WERI-Rb-1 (cell line): ENCODE results near the gene IGSF9B.

ENCODE experiments used
- DNase-seq: peaks from one replicate; pipeline ENCODE4 v3.0.0-alpha.2; 2020
- H3K27ac ChIP-seq: fragments of 250-450 bp; sonication (Bioruptor Pico); 2 replicates; pipeline ENCODE4 v1.5.1; 2020; ENCODE audit warnings: mild to moderate bottlenecking, moderate library complexity
- H3K27me3 ChIP-seq: fragments of 250-450 bp; sonication (Bioruptor Pico); 2 replicates; pipeline ENCODE4 v1.5.1; 2021; ENCODE audit warnings: mild to moderate bottlenecking, low read depth, moderate library complexity; ENCODE audit not compliant: insufficient read depth, severe bottlenecking
- H3K36me3 ChIP-seq: fragments of 250-450 bp; sonication (Bioruptor Pico); 2 replicates; pipeline ENCODE4 v1.5.1; 2020; ENCODE audit warnings: mild to moderate bottlenecking, moderate library complexity
- H3K4me3 ChIP-seq: 2 replicates; pipeline ENCODE4 v1.5.1; 2011; ENCODE audit warnings: low read depth, mild to moderate bottlenecking, control low read depth, low read length
- H3K9me3 ChIP-seq: fragments of 250-450 bp; sonication (Bioruptor Pico); 2 replicates; pipeline ENCODE4 v1.5.1; 2021; ENCODE audit warnings: mild to moderate bottlenecking, moderate library complexity; ENCODE audit not compliant: severe bottlenecking
- TF ChIP-seq, protein P1 (sequence below): IDR thresholded peaks from 2 replicates; pipeline ENCODE4 v1.5.1; 2011; ENCODE audit warnings: low read depth, mild to moderate bottlenecking, control low read depth, inconsistent platforms, low read length

Gene IGSF9B

GRCh38 chr11:133907216-133907615 lies 49.6 kb downstream of the IGSF9B start:
- TF ChIP-seq, protein P1, sequence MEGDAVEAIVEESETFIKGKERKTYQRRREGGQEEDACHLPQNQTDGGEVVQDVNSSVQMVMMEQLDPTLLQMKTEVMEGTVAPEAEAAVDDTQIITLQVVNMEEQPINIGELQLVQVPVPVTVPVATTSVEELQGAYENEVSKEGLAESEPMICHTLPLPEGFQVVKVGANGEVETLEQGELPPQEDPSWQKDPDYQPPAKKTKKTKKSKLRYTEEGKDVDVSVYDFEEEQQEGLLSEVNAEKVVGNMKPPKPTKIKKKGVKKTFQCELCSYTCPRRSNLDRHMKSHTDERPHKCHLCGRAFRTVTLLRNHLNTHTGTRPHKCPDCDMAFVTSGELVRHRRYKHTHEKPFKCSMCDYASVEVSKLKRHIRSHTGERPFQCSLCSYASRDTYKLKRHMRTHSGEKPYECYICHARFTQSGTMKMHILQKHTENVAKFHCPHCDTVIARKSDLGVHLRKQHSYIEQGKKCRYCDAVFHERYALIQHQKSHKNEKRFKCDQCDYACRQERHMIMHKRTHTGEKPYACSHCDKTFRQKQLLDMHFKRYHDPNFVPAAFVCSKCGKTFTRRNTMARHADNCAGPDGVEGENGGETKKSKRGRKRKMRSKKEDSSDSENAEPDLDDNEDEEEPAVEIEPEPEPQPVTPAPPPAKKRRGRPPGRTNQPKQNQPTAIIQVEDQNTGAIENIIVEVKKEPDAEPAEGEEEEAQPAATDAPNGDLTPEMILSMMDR = no peak
- peaks cover 62% of the 10 kb centered on the region for H3K36me3 ChIP-seq

DNA sequence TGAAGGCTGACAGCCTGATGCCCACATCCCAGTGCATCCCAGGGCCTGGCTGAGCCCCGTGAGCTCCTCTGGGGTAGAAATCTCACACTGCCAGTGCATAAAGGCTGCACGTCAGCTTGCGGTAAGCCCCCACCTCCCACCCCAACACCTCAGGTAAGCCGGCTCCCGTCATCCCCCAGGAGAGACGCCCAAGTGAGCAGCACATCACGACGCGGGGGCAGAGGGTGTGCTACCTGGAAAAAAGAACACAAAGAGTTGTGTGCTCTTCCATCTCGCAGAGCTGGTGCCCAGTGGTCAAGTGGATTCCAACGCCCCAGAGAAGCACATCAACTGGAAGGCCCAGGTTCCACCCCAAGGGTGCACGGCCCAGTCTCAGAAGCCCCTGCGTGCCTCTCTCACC lies 50.0 kb downstream of the IGSF9B start:
- H3K27ac ChIP-seq = no peak overlapping the region
- H3K9me3 ChIP-seq = no peaks in the 10 kb centered on the region
- TF ChIP-seq, protein P1 = no peak
- H3K4me3 ChIP-seq = no peak overlapping the region
- no peaks in the 10 kb centered on the region for H3K27me3 ChIP-seq
- H3K36me3 ChIP-seq = peaks cover 60% of the 10 kb centered on the region
- no peak for DNase-seq

More at GRCh38 chr11:133907216-133907615, 49.6 kb downstream of the IGSF9B start:
- no peak overlapping the region for H3K27ac ChIP-seq
- no peak for DNase-seq
- H3K27me3 ChIP-seq = no peaks in the 10 kb centered on the region
- H3K9me3 ChIP-seq = no peaks in the 10 kb centered on the region
- no peak overlapping the region for H3K4me3 ChIP-seq

DNA sequence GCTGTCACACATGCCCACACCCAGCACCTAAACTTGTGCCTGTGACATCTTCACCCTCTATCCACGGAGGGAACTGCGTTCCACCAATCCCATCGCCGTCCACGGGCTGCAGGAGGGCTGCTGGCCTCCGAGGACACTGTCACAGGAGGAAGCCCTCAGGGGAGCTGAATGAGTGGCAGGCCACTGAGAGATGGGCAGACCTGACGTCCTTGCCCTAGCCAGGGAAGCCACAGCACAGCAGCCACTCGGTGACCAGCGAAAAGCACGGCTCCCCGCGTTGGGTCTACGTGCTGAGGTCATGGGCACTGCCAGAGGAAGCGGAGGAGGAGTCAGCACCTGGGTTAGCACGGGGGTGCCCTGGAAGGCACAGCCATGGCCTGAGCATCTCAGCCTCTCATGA lies 50.5 kb downstream of the IGSF9B start:
- H3K9me3 ChIP-seq = no peaks in the 10 kb centered on the region
- no peak overlapping the region for H3K27ac ChIP-seq
- no peak for DNase-seq
- TF ChIP-seq, protein P1 = no peak
- peaks cover 60% of the 10 kb centered on the region for H3K36me3 ChIP-seq
- no peak overlapping the region for H3K4me3 ChIP-seq
- no peaks in the 10 kb centered on the region for H3K27me3 ChIP-seq

GRCh38 chr11:133905677-133906156 lies 51.1 kb downstream of the IGSF9B start:
- Histone ChIP-seq H3K27me3 (no peaks in the 10 kb centered on the region), H3K36me3 (peaks cover 65% of the 10 kb centered on the region), H3K4me3 (no peak overlapping the region), H3K27ac (no peak overlapping the region), H3K9me3 (no peaks in the 10 kb centered on the region)
- TF ChIP-seq, protein P1 = no peak
- DNase-seq = no peak

DNA sequence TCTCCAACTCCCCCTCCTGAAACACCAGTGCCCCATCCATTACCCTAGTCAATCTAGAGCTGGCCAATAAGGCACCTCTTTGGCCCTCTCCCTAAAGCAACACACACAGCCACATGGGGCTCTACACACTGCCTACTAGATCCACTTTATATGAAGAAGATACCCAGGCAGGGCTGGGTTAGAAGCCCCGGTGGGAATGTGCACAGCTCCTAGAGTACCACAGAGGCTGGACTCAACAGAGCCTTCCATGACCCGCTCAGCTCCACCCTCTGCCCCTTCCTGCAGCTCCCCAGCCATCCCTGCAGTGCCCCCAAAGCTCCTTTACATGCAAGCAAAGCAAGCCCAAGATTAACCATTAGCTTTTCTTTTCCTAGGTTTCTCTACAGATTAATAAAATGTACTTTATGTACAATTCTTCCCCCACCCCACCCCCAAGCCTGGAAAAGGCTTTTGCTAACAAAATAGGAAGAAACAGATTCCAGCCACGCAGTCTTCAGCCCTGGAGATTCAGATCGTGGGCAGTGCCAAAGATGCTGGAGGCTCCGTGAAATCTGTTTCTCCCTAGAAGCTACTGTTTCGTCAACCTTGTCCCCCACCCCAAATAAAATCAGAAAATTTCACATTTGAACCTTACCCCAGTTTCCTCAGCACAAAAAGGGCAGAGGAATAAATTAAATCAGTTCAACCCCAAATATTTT lies 51.8 kb downstream of the IGSF9B start:
- TF ChIP-seq, protein P1 = no peak
- DNase-seq = no peak
- H3K27me3 ChIP-seq = no peaks in the 10 kb centered on the region
- H3K4me3 ChIP-seq = no peak overlapping the region
- peaks cover 61% of the 10 kb centered on the region for H3K36me3 ChIP-seq
- H3K27ac ChIP-seq = no peak overlapping the region
- no peaks in the 10 kb centered on the region for H3K9me3 ChIP-seq
